Left kidney (tissue), 2 donors: ENCODE measurements around the gene TMPRSS9. TPM values are rescaled to one million over a fixed set of nuclear protein-coding genes. Genes with fewer than 3 reads are reported as not detected.
"Not testable (repeated sequence)": the region's sequence is repeated elsewhere in the genome, so short reads cannot be mapped to it uniquely, and the experiment has no call there.

Source experiments
- DNase-seq: peaks from one replicate; pipeline ENCODE4 v3.0.0-alpha.2; 2013
- polyA plus RNA-seq: library from polyadenylated mRNA; unstranded; fragments of 120-200 nt; gene quantifications from one replicate; pipeline ENCODE4 v1.2.1, GENCODE V29; 2013; ENCODE audit not compliant: insufficient read length

The TMPRSS9 gene
- polyA plus RNA-seq, 1 donor: 0.60 TPM

GRCh38 chr19:2392366-2392765 is 32.3 kb downstream of the TMPRSS9 start:
- DNase-seq: no peak

DNA sequence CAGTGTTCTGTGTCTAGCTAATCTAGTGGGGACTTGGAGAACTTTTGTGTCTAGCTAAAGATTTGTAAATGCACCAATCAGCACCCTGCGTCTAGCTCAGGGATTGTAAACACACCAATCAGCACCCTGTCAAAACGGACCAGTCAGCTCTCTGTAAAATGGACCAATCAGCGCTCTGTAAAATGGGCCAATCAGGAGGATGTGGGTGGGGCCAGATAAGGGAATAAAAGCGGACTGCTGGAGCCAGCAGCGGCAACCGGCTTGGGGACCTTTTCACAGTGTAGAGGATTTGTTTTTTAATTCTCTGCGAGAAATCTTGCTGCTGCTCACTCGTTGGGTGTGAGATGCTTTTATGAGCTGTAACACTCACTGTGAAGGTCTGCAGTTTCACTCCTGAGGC is 32.8 kb downstream of the TMPRSS9 start:
- DNase-seq: not testable (repeated sequence)

DNA sequence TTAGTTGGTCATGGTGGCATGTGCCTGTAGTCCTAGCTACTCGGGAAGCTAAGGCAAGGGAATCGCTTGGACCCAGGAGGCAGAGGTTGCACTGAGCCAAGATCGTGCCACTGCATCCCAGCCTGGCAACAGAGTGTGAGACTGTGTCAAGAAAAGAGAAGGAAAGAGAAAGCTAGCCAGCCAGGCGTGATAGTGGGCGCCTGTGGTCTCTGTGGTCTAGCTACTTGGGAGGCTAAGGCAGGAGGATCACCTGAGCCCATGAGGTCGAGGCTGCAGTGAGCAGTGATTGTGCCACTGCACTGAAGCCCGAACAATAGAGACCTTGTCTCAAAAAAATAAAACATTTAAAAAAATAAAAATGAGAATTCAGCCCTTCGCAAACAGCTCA is 34.0 kb downstream of the TMPRSS9 start:
- no peak for DNase-seq

DNA sequence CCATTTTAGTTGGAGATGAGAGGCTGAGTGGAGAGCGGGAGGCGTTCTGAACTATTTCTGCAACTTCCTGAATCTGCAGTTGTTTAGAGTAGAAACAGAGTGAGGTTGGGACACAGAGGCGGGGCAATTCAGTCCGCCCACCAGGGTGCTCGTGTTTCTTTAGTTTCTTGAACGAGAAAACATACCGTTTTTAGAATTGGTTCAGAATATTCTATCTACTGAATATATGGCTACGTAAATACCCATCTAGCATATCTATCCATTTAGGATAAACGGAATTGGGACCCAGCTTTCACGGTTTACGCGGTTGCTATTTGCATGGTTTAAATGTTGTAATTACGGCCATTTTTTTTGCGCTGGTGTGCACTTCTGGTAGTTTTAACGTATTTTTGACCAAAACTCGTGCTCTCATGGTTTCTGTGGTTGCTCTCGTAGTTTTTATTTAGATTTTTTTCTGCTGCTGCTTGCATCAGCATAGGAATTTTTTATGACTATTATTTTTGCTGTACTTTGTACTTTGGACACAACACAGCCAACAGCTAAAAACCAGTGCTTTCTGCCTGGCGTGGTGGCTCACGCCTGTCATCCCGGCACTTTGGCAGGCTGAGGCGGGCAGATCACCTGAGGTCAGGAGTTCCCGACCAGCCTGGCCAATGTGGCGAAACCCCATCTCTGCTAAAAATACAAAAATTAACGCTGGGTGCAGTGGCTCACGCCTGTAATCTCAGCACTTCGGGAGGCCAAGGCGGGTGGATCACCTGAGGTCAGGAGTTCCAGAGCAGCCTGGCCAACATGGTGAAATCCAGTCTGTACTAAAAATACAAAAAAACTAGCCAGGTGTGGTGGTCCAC is 34.6 kb downstream of the TMPRSS9 start:
- DNase-seq: no peak

GRCh38 chr19:2395293-2395829 is 35.3 kb downstream of the TMPRSS9 start:
- DNase-seq: not testable (repeated sequence)

GRCh38 chr19:2397173-2397572 is 37.1 kb downstream of the TMPRSS9 start:
- DNase-seq: not testable (repeated sequence)

DNA sequence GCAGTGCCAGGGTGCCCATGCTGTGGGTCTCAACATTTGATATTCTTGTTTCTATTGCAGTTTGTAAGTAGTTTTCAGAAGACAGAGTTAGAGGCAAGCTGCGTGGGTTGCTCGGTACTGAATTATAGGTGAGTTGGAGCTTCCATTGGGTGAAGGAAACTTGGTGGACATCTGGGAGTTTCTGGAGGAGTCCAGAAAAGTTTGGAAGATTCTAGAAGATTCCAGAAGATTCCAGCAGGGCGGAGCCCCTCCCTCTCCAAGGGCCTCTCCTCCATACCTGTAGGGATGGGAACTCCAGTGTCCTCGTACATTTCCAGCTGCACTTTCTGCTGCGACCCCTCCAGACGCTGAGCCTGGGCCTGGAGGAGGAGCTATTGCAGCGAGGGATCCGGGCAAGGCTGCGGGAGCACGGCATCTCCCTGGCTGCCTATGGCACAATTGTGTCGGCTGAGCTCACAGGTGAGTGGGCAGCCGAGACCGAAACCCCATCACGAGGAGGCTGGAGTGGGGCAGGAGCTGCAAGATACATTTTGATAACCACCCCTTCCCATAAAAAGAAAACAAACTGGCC is 38.8 kb downstream of the TMPRSS9 start:
- no peak for DNase-seq

DNA sequence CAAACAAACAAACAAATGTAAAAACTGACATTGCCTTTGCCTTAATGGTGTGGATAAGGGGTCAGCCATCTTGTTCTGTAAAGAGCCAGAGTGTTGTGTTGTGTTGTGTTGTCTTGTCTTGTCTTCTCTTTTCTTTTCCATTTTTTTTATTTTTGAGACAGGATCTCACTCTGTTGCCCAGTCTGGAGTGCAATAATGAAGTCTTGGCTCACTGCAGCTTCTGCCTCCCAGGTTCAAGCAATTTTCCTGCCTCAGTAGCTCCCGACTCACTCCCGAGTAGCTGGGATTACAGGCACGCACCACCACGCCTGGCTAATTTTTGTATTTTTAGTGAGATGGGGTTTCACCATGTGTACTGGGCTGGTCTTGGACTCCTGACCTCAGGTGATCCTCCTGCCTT is 39.5 kb downstream of the TMPRSS9 start:
- no peak for DNase-seq

GRCh38 chr19:2408247-2408646 is 48.2 kb downstream of the TMPRSS9 start:
- no peak for DNase-seq

GRCh38 chr19:2409352-2409912 is 49.4 kb downstream of the TMPRSS9 start:
- DNase-seq: no peak

GRCh38 chr19:2410023-2410422 is 50.0 kb downstream of the TMPRSS9 start:
- no peak for DNase-seq

DNA sequence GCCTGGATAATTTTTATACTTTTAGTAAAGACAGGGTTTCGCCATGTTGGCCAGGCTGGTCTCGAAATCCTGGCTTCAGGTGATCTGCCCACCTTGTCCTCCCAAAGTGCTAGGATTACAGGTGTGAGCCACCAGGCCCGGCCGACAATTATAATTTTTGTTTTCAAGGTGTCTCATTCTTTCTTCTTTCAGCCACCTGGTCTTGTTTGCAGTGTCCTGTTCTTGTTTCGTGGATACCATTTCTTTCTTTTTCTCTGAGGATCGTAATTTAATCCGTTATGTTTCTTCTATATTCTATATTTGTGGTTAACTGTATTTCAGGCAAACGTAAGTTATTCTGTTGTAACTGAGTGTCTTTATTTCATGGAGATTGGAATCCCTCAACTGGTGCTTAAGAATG is 51.6 kb downstream of the TMPRSS9 start:
- DNase-seq: no peak

- no peak for DNase-seq
Observed at GRCh38 chr19:2412449-2412848, 52.4 kb downstream of the TMPRSS9 start.

DNA sequence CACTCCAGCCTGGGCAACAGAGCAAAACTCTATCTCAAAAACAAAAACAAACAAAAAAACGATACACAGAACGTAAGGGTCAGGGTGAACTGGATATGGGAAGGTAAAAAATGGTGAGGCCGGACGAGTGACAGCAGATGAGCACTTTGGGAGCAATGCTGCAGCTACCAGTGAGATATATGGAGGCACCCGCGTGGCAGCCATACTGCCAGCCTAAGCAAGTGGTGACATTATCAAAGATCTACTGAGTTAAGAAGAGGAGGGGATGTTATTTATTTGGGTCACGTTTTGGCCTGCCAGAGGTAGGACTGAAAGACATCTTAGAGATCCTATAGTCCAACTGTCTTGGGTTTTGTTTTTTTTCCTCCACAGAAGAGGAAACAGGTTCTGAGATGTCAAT is 53.1 kb downstream of the TMPRSS9 start:
- no peak for DNase-seq

DNA sequence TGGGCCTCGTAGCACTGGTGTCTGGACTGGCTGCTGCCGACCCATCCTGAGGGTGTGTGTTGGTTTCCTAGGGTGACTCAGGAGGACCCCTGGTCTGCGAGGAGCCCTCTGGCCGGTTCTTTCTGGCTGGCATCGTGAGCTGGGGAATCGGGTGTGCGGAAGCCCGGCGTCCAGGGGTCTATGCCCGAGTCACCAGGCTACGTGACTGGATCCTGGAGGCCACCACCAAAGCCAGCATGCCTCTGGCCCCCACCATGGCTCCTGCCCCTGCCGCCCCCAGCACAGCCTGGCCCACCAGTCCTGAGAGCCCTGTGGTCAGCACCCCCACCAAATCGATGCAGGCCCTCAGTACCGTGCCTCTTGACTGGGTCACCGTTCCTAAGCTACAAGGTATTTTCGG is 53.6 kb downstream of the TMPRSS9 start:
- no peak for DNase-seq

DNA sequence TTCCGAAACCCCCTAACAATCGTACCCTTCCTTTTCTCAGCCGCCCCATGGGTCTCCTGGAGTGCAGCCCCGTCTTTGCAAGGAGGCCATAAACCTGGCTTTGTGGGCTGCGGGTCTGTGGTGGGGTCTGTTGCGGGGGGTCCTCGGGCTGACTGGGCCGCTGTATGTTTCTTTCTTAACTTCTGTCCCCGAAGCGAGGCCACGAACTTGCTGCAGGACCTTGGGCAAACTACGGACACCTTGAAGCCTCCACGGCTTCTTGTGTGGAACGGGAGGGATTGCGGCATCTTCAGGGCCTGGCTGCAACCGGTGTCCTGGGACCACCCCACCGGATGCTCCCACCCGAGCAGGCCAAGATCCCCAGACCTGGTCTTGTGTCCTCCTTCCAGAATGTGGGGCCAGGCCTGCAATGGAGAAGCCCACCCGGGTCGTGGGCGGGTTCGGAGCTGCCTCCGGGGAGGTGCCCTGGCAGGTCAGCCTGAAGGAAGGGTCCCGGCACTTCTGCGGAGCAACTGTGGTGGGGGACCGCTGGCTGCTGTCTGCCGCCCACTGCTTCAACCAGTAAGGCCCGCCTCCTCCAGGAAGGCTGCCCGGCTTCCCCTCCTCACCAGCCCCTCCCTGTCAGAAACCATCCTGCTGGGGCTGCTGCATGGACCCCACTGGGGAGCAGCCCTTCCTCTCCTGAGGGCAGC is 55.4 kb downstream of the TMPRSS9 start:
- no peak for DNase-seq

DNA sequence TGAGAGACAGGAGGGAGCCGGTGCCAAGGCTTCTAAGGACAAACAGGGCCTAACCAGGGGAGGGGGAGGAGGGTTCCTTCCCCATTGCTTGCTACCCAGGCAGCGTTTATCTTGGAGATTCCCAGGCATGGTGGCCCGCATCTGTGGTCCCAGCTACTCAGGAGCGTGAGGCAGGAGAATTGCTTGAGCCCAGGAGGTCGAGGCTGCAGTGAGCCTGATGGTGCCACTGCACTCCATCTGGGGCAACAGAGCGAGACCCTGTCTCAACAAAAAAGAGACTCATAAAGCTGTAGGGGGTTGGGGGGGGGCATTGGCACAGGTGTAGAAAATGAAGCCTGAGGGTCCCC is 55.9 kb downstream of the TMPRSS9 start:
- no peak for DNase-seq

GRCh38 chr19:2416321-2417097 is 56.4 kb downstream of the TMPRSS9 start:
- no peak for DNase-seq

DNA sequence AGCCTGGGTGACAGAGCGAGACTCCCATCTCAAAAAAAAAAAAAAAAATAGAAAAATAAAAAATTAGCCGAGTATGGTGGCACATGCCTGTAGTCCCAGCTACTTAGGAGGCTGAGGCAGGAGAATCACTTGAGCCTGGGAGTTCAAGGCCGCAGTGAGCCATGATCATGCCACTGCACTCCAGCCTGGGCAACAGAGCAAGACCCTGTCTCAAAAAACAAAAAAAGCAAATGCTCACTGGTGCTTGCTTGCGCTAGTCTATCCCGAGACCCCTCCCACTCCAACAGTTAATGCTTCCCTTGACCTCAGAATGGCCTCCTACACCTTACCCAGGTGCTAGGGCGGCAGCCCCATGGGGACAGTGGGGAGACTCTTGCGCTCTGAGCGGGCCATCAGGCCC is 57.4 kb downstream of the TMPRSS9 start:
- DNase-seq: not testable (repeated sequence)

- no peak for DNase-seq
Observed at GRCh38 chr19:2417881-2418406, 57.9 kb downstream of the TMPRSS9 start.

GRCh38 chr19:2419754-2420153 is 59.7 kb downstream of the TMPRSS9 start:
- DNase-seq: no peak

GRCh38 chr19:2420490-2420889 is 60.4 kb downstream of the TMPRSS9 start:
- no peak for DNase-seq
